Measurements from ENCODE around the gene PRICKLE2. TPM values are rescaled to one million over a fixed set of nuclear protein-coding genes. Genes with fewer than 3 reads are reported as not detected.

PRICKLE2 gene
- total and polyA plus RNA-seq, 5 experiments from 2014 or later: not detected

DNA sequence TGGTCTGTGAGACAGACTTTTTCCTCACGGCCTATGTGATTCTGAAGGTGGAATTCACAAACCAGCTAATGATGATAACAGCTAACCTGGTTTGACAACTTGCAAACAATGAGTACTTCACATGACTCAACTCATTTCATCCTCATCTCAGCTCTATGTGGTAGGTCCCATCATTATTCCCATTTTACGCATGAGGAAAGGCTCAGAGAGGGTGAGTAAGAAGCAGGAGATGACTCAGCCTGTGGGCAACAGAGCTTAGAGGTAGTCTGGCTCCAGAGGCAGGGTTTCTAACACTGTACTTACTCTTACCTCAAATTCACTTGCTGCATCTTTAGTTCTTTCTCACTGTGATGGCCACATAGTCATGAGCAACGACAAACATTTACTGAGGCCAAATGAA lies 176.1 kb downstream of the PRICKLE2 start:
- Mint-ChIP-seq H3K9me3 (peaks cover 0 to 2% (median 0%) of the 10 kb centered on the region in 9 donors), H3K27me3 (peaks cover 14 to 51% (median 26%) of the 10 kb centered on the region in 5 donors), H3K36me3 (peaks cover 0 to 1% (median 0%) of the 10 kb centered on the region in 3 donors), H3K27ac (no peak overlapping the region), H3K4me1 (peaks cover 0 to 1% (median 0%) of the 10 kb centered on the region in 4 donors), H3K4me3 (no peak overlapping the region)
- POLR2A ChIA-PET: no interaction called here
- ATAC-seq (no peak), DNase-seq (no peak)

DNA sequence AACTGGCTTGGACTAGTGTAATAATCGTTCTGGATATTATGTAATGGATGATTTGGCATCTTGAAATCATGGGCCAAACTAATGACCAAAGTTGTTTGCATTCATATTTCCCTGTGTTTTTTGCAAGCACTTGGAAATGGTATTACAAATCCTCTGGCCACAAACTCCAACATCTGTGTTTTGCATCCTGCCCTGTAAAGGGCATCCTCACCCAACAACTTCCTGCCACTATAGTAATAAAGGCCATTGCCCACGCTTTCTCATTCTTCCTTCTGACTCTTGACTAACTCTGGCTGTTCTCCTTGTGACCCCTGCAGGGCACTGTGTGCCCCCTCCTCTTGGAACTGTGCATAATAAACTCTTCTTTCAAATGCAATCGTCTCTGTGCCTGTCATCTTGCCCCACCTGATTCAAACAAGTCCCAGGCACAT lies 176.6 kb downstream of the PRICKLE2 start:
- no peak for DNase-seq
- H3K4me1 Mint-ChIP-seq: peaks cover 0 to 1% (median 0%) of the 10 kb centered on the region in 4 donors
- H3K9me3 Mint-ChIP-seq: peaks cover 0 to 2% (median 0%) of the 10 kb centered on the region in 9 donors
- ATAC-seq: no peak
- POLR2A ChIA-PET: no interaction called here
- H3K36me3 Mint-ChIP-seq: peaks cover 0 to 1% (median 0%) of the 10 kb centered on the region in 3 donors
- peaks cover 14 to 56% (median 29%) of the 10 kb centered on the region in 5 donors for H3K27me3 Mint-ChIP-seq
- no peak overlapping the region for H3K4me3 Mint-ChIP-seq
- no peak overlapping the region for H3K27ac Mint-ChIP-seq

DNA sequence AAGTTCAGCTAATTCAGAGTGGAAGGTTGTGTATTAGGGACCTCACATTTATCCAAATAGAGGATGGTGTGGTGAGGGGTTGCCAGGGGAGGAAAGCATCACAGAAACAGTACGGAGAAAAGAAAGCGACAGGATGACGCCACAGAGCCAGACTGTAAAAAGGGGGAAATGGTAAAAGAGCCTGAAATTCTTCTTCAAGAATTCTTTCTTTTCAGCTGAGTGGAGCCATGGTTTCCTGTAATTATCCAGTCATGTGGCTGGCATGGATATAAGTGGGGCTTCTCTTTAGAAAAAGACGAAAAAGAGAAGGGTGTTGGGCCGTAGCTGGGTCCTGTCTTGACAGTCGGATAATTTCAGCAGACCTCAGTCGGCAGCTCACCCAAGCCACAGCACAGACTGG lies 177.5 kb downstream of the PRICKLE2 start:
- Mint-ChIP-seq H3K27me3 (peaks cover 17 to 57% (median 34%) of the 10 kb centered on the region in 5 donors), H3K4me1 (peaks cover 0 to 1% (median 0%) of the 10 kb centered on the region in 4 donors), H3K36me3 (peaks cover 0 to 1% (median 0%) of the 10 kb centered on the region in 3 donors), H3K9me3 (peaks cover 0 to 2% (median 0%) of the 10 kb centered on the region in 9 donors), H3K4me3 (no peak overlapping the region), H3K27ac (no peak overlapping the region)
- ATAC-seq: no peak
- POLR2A ChIA-PET: no interaction called here
- no peak for DNase-seq

DNA sequence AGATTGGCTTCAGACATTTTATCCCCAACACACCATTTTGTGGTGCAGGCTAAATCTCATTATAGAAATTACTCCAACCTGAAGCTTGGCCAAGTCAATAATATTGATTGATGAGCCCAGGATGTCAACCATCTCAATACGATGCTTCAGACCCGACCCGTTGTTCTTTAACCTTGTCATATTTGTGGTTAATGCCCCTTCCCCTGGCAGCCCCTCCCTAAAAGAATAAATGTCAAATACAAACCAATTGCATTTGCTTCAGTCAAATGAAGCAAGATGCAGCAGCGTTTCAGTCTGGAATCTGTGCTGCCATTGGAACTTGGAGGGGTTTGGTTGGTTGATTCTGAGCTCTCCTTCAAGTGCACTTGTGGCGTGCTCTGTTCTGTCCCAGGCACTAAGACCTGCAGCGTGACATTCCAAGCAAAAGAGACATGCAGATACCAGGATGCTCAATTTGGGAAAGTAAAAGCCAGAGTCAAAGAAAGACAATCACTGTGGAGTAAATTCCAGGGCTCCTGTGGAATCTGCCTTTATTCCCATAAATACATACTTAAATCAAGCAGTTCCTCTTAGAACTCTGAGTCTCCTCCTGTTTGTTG lies 178.2 kb downstream of the PRICKLE2 start:
- ATAC-seq (no peak), DNase-seq (no peak)
- Mint-ChIP-seq H3K27me3 (peaks cover 17 to 60% (median 36%) of the 10 kb centered on the region in 5 donors), H3K4me3 (no peak overlapping the region), H3K9me3 (peaks cover 0 to 2% (median 0%) of the 10 kb centered on the region in 9 donors), H3K4me1 (peaks cover 0 to 1% (median 0%) of the 10 kb centered on the region in 4 donors), H3K36me3 (peaks cover 0 to 1% (median 0%) of the 10 kb centered on the region in 3 donors), H3K27ac (no peak overlapping the region)
- POLR2A ChIA-PET: no interaction called here

DNA sequence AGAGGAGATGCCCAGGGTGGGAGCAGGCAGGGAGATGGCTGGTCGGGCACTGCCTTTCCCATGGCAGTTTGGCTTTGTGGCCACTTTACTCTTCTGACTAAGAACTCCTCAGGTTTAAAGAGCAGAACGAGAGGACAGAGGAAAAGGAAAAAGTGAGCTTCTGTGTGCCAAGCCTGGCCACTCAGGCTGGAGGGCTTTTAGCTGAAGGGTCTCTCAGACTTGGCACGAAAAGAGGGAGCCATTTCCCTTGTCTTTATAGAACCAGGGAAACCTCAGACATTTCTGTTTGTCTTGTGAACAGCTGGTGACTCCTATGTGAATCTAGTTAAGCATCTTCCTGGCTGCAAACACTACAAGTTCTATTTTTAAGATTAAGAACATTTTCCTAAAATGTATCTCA lies 178.7 kb downstream of the PRICKLE2 start:
- Mint-ChIP-seq H3K27me3 (peaks cover 19 to 65% (median 39%) of the 10 kb centered on the region in 5 donors), H3K4me3 (no peak overlapping the region), H3K27ac (no peak overlapping the region), H3K9me3 (peaks cover 0 to 2% (median 0%) of the 10 kb centered on the region in 9 donors), H3K36me3 (peaks cover 0 to 1% (median 0%) of the 10 kb centered on the region in 3 donors), H3K4me1 (peaks cover 0 to 1% (median 0%) of the 10 kb centered on the region in 4 donors)
- DNase-seq: no peak
- no peak for ATAC-seq
- POLR2A ChIA-PET: no interaction called here

DNA sequence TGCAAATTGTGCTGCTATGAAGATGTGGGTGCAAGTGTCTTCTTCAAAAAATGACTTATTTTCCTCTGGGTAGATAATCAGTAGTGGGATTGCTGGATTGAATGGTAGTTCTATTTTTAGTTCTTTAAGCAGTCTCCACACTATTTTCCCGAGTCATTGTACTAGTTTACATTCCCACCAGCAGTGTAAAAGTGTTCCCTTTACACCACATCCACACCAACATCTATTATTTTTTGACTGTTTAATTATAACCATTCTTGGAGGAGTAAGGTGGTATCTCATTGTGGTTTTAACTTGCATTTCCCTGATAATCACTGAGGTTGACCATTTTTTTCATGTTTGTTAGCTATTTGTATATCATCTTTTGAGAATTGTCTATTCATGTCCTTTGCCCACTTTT lies 182.3 kb downstream of the PRICKLE2 start:
- Mint-ChIP-seq H3K36me3 (peaks cover 0 to 1% (median 0%) of the 10 kb centered on the region in 3 donors), H3K4me3 (no peak overlapping the region), H3K27me3 (peaks cover 22 to 58% (median 34%) of the 10 kb centered on the region in 5 donors), H3K9me3 (peaks cover 0 to 2% (median 0%) of the 10 kb centered on the region in 9 donors), H3K27ac (no peak overlapping the region), H3K4me1 (peaks cover 0 to 6% (median 0%) of the 10 kb centered on the region in 4 donors)
- no peak for ATAC-seq
- no peak for DNase-seq
- POLR2A ChIA-PET: no interaction called here

Other genes with a start within 250 kb of the PRICKLE2 start
- 10 to 100 TPM; 76.8 to 82.9 TPM for gene PSMD6, start 202.0 kb downstream of the PRICKLE2 start, total RNA-seq
- gene PSMD6, start 202.0 kb downstream of the PRICKLE2 start, polyA plus RNA-seq: 100 to 1,000 TPM; 107 to 114 (median 110) TPM